Activated CD4-positive, alpha-beta T cell treated with anti-CD3 and anti-CD28 coated beads, Interleukin-2, amount 50 U/mL, for 1 hour (primary cell): Measurements from ENCODE around the gene VNN1.
"Not testable (repeated sequence)": the region's sequence is repeated elsewhere in the genome, so short reads cannot be mapped to it uniquely, and the experiment has no call there.

Experiments used
- DNase-seq: peaks from one replicate; pipeline ENCODE4 v3.0.0-alpha.2; 2020

VNN1 gene

GRCh38 chr6:132719736-132720448 is 6.0 kb upstream of the VNN1 start:
- DNase-seq, result no peak

- no peak for DNase-seq
Measured at GRCh38 chr6:132715881-132716637, 2.2 kb upstream of the VNN1 start.

GRCh38 chr6:132715204-132715603 is 1.3 kb upstream of the VNN1 start:
- DNase-seq, result no peak

- no peak for DNase-seq
Measured at GRCh38 chr6:132714160-132714559, 305 bp upstream of the VNN1 start.

- DNase-seq, result no peak
Measured at GRCh38 chr6:132712366-132712765, 1.5 kb downstream of the VNN1 start.

GRCh38 chr6:132708771-132709170 is 5.1 kb downstream of the VNN1 start:
- no peak for DNase-seq

- DNase-seq, result no peak
Measured at GRCh38 chr6:132708002-132708401, 5.9 kb downstream of the VNN1 start.

- DNase-seq, result not testable (repeated sequence)
Measured at GRCh38 chr6:132706756-132707155, 7.1 kb downstream of the VNN1 start.

- DNase-seq, result no peak
Measured at GRCh38 chr6:132703936-132704335, 9.9 kb downstream of the VNN1 start.

GRCh38 chr6:132698608-132699007 is 15.2 kb downstream of the VNN1 start:
- no peak for DNase-seq

GRCh38 chr6:132695773-132696172 is 18.1 kb downstream of the VNN1 start:
- no peak for DNase-seq

GRCh38 chr6:132693478-132693877 is 20.4 kb downstream of the VNN1 start:
- DNase-seq, result no peak

GRCh38 chr6:132690678-132691077 is 23.2 kb downstream of the VNN1 start:
- no peak for DNase-seq

- DNase-seq, result no peak
Measured at GRCh38 chr6:132687306-132687705, 26.5 kb downstream of the VNN1 start.

GRCh38 chr6:132686531-132686930 is 27.3 kb downstream of the VNN1 start:
- no peak for DNase-seq

- DNase-seq, result no peak
Measured at GRCh38 chr6:132685009-132685408, 28.8 kb downstream of the VNN1 start.

- no peak for DNase-seq
Measured at GRCh38 chr6:132684272-132684671, 29.6 kb downstream of the VNN1 start.

GRCh38 chr6:132683543-132683942 is 30.3 kb downstream of the VNN1 start:
- no peak for DNase-seq

- not testable (repeated sequence) for DNase-seq
Measured at GRCh38 chr6:132679094-132679493, 34.8 kb downstream of the VNN1 start.

GRCh38 chr6:132675749-132676148 is 38.1 kb downstream of the VNN1 start:
- no peak for DNase-seq

GRCh38 chr6:132675002-132675401 is 38.9 kb downstream of the VNN1 start:
- no peak for DNase-seq

- no peak for DNase-seq
Measured at GRCh38 chr6:132673376-132674094, 40.3 kb downstream of the VNN1 start.

- DNase-seq, result no peak
Measured at GRCh38 chr6:132671295-132671694, 42.6 kb downstream of the VNN1 start.
